HepG2 (cell line): Measurements from ENCODE around the gene GMEB2. TPM values are rescaled to one million over a fixed set of nuclear protein-coding genes. Genes with fewer than 3 reads are reported as not detected.

Experiments
- ATAD3A ChIP-seq: sonication (generic); formaldehyde crosslinking; IDR thresholded peaks from 2 replicates; pipeline ENCODE4 v1.4.0; 2020; ENCODE audit warnings: missing genetic modification reagents
- ATF6 ChIP-seq: sonication (generic); formaldehyde crosslinking; conservative IDR thresholded peaks from 2 replicates; pipeline ENCODE4 v1.4.0; 2020; ENCODE audit warnings: missing genetic modification reagents
- DZIP1 ChIP-seq: sonication (generic); formaldehyde crosslinking; IDR thresholded peaks from 2 replicates; pipeline ENCODE4 v1.5.0; 2020; ENCODE audit warnings: mild to moderate bottlenecking, missing genetic modification reagents
- GTF3A ChIP-seq: sonication (generic); formaldehyde crosslinking; conservative IDR thresholded peaks from 2 replicates; pipeline ENCODE4 v1.4.0; 2020; ENCODE audit warnings: mild to moderate bottlenecking, missing genetic modification reagents
- MIER2 ChIP-seq: IDR thresholded peaks from 2 replicates; pipeline ENCODE4 v1.6.1; 2016; ENCODE audit warnings: missing biosample characterization, missing genetic modification reagents
- MTA1 ChIP-seq: sonication (generic); formaldehyde crosslinking; IDR thresholded peaks from 2 replicates; pipeline ENCODE4 v1.4.0; 2020; ENCODE audit warnings: missing genetic modification reagents, mild to moderate bottlenecking, borderline replicate concordance
- NR2C2 ChIP-seq: sonication (generic); formaldehyde crosslinking; IDR thresholded peaks from 2 replicates; pipeline ENCODE4 v1.4.0; 2020; ENCODE audit warnings: missing genetic modification reagents, mild to moderate bottlenecking, moderate library complexity, borderline replicate concordance
- NR2F2 ChIP-seq: IDR thresholded peaks from 2 replicates; pipeline ENCODE4 v1.6.1; 2012; ENCODE audit warnings: low read depth, inconsistent platforms, borderline replicate concordance
- REL ChIP-seq: sonication (generic); formaldehyde crosslinking; conservative IDR thresholded peaks from 2 replicates; pipeline ENCODE4 v1.8.0; 2022; ENCODE audit warnings: mild to moderate bottlenecking, missing genetic modification reagents, moderate library complexity
- RELA ChIP-seq: sonication (generic); formaldehyde crosslinking; IDR thresholded peaks from 2 replicates; pipeline ENCODE4 v1.4.0; 2020; ENCODE audit warnings: missing genetic modification reagents
- SRY ChIP-seq: sonication (generic); formaldehyde crosslinking; IDR thresholded peaks from 2 replicates; pipeline ENCODE4 v1.8.0; 2022; ENCODE audit warnings: mild to moderate bottlenecking, missing genetic modification reagents
- ZBTB3 ChIP-seq: sonication (generic); formaldehyde crosslinking; IDR thresholded peaks from 2 replicates; pipeline ENCODE4 v1.4.0; 2020; ENCODE audit warnings: low read depth, mild to moderate bottlenecking, moderate library complexity, missing genetic modification reagents, borderline replicate concordance
- ZFAT ChIP-seq: sonication (generic); formaldehyde crosslinking; conservative IDR thresholded peaks from 2 replicates; pipeline ENCODE4 v1.8.1; 2023; ENCODE audit warnings: missing genetic modification reagents, inconsistent platforms
- ZFP1 ChIP-seq: IDR thresholded peaks from 2 replicates; pipeline ENCODE4 v1.6.1; 2016
- ZMYM3 ChIP-seq: sonication (generic); formaldehyde crosslinking; IDR thresholded peaks from 2 replicates; pipeline ENCODE4 v1.5.1; 2020; ENCODE audit warnings: mild to moderate bottlenecking, missing genetic modification reagents
- ZNF292 ChIP-seq: sonication (generic); formaldehyde crosslinking; IDR thresholded peaks from 2 replicates; pipeline ENCODE4 v1.8.1; 2022; ENCODE audit warnings: mild to moderate bottlenecking, low read depth, missing genetic modification reagents, borderline replicate concordance
- ZNF335 ChIP-seq: sonication (generic); formaldehyde crosslinking; IDR thresholded peaks from 2 replicates; pipeline ENCODE4 v1.4.0; 2020; ENCODE audit warnings: missing genetic modification reagents
- ZNF7 ChIP-seq: IDR thresholded peaks from 2 replicates; pipeline ENCODE4 v1.6.1; 2016; ENCODE audit warnings: missing biosample characterization, missing genetic modification reagents
- ZNF75D ChIP-seq: sonication (generic); formaldehyde crosslinking; IDR thresholded peaks from 2 replicates; pipeline ENCODE4 v1.8.1; 2023; ENCODE audit warnings: missing genetic modification reagents, mild to moderate bottlenecking, borderline replicate concordance
- ZNF816 ChIP-seq: sonication (generic); formaldehyde crosslinking; IDR thresholded peaks from 2 replicates; pipeline ENCODE4 v1.8.0; 2022; ENCODE audit warnings: missing genetic modification reagents, mild to moderate bottlenecking, borderline replicate concordance
- polyA plus RNA-seq, 8 experiments: library from polyadenylated mRNA; depleted of rRNA in 3 of 8; stranded (reverse) in 7 of 8; unstranded in 1 of 8; fragments of >200 nt; fragmentation: Illumina TruSeq in 4 of 8; extraction: Trizol in 4 of 8; gene quantifications; 2 replicates each; pipeline versions ENCODE4 v1.2.1 to v1.2.3, GENCODE V29; 2011 to 2016; ENCODE audit warnings: low read depth in 4 of 8, missing spikeins in 1 of 8, mixed read lengths in 1 of 8; ENCODE audit not compliant: insufficient read depth in 1 of 8
- total RNA-seq, 5 experiments: library from RNA; depleted of rRNA; stranded (reverse); fragments of >200 nt; fragmentation: Illumina TruSeq; extraction: Trizol; gene quantifications; 2 replicates each; pipeline ENCODE4 v1.2.3, GENCODE V29; 2016; ENCODE audit warnings: low read depth in 1 of 5
- TF ChIP-seq, protein P1 (sequence below): sonication (generic); formaldehyde crosslinking; IDR thresholded peaks from 2 replicates; pipeline ENCODE4 v1.5.1; 2020; ENCODE audit warnings: missing genetic modification reagents, mild to moderate bottlenecking, borderline replicate concordance
- TF ChIP-seq, protein P2 (sequence below): sonication (generic); formaldehyde crosslinking; IDR thresholded peaks from 2 replicates; pipeline ENCODE4 v1.4.0; 2020; ENCODE audit warnings: missing genetic modification reagents

The GMEB2 gene
- total and polyA plus RNA-seq, 2 of the 13 experiments (the other 11 are each of a cell fraction or from before 2014, with no cell fraction given): 10.6 to 12.4 TPM

DNA sequence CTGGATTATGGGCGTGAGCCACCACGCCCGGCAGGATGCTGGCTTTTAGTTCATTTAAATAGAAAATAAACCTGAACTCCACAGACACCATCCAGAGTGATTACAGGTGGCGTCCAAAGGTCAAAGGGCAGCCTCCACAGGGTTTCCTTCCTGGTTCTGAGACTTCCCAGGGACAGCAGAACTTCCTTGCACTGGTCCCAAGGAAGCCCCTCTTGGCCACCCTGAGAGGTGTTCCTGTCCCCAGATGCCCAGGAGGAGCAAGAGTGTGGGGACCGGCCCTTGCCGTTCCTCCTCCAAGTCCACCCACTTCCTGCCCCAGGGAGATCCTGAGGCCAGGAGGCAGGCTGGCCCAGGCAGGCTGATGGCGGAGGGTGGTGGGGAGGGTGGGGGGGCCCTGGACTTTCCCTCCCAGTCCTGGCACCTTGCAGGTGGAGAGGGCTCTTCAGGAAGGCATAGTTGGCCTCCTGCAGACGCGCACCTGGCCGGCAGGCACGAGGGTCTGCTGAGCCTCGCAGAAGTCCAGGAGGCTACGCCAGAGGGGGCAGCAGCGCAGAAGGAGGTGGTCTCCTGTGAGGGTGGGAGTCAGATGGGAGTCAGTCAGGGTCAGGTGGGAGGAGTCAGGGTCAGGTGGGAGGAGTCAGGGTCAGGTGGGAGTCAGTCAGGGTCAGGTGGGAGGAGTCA, 68.0 kb downstream of the GMEB2 start (continued):
- TF ChIP-seq DZIP1 (no peak), ZFP1 (CRISPR knock-in tag) (no peak), ZFAT (CRISPR knock-in tag) (no peak), SRY (CRISPR knock-in tag) (no peak), ZBTB3 (CRISPR knock-in tag) (no peak), MTA1 (CRISPR knock-in tag) (peak; percentile 6; the same call in 1 of the 2 replicates), ATF6 (no peak), ZNF7 (CRISPR knock-in tag) (no peak), MIER2 (no peak), ZNF292 (CRISPR knock-in tag) (no peak), REL (CRISPR knock-in tag) (no peak), GTF3A (CRISPR knock-in tag) (no peak), NR2F2 (no peak), NR2C2 (CRISPR knock-in tag) (peak; percentile 72), ZMYM3 (CRISPR knock-in tag) (0 out of 2 replicates have a peak, but pooled peaks have one; percentile 1), RELA (CRISPR knock-in tag) (no peak), ZNF75D (CRISPR knock-in tag) (no peak), ZNF335 (CRISPR knock-in tag) (no peak), ATAD3A (peak; percentile 98; the same call in 1 of the 2 replicates), ZNF816 (CRISPR knock-in tag) (no peak)
- TF ChIP-seq, protein P1, sequence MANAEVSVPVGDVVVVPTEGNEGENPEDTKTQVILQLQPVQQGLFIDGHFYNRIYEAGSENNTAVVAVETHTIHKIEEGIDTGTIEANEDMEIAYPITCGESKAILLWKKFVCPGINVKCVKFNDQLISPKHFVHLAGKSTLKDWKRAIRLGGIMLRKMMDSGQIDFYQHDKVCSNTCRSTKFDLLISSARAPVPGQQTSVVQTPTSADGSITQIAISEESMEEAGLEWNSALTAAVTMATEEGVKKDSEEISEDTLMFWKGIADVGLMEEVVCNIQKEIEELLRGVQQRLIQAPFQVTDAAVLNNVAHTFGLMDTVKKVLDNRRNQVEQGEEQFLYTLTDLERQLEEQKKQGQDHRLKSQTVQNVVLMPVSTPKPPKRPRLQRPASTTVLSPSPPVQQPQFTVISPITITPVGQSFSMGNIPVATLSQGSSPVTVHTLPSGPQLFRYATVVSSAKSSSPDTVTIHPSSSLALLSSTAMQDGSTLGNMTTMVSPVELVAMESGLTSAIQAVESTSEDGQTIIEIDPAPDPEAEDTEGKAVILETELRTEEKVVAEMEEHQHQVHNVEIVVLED (CRISPR knock-in tag): no peak
- TF ChIP-seq, protein P2, sequence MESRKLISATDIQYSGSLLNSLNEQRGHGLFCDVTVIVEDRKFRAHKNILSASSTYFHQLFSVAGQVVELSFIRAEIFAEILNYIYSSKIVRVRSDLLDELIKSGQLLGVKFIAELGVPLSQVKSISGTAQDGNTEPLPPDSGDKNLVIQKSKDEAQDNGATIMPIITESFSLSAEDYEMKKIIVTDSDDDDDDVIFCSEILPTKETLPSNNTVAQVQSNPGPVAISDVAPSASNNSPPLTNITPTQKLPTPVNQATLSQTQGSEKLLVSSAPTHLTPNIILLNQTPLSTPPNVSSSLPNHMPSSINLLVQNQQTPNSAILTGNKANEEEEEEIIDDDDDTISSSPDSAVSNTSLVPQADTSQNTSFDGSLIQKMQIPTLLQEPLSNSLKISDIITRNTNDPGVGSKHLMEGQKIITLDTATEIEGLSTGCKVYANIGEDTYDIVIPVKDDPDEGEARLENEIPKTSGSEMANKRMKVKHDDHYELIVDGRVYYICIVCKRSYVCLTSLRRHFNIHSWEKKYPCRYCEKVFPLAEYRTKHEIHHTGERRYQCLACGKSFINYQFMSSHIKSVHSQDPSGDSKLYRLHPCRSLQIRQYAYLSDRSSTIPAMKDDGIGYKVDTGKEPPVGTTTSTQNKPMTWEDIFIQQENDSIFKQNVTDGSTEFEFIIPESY (CRISPR knock-in tag): no peak
